AG04450 (cell line): ENCODE data around the gene HAUS7. TPM values are rescaled to one million over a fixed set of nuclear protein-coding genes. Genes with fewer than 3 reads are reported as not detected.

Experiments
- CTCF ChIA-PET: fragments of 300-600, 350-600 bp; formaldehyde crosslinking; extraction: SDS; loops from one replicate; lab custom pipeline; 2022; ENCODE audit warnings: antibody characterized with exemption, inconsistent platforms; lab: Charles Lee
- POLR2A ChIA-PET: fragments of 350-600 bp; formaldehyde crosslinking; extraction: SDS; loops from one replicate; lab custom pipeline; 2021; ENCODE audit warnings: antibody characterized with exemption, inconsistent platforms; lab: Yijun Ruan, JAX
- DNase-seq: peaks from one replicate; pipeline ENCODE4 v3.0.0-alpha.2; 2011; ENCODE audit warnings: low read depth, low spot score
- H3K27ac ChIP-seq: one replicate; pipeline ENCODE4 v1.5.1; 2012; ENCODE audit warnings: low read depth, low read length, control low read depth
- H3K27me3 ChIP-seq: one replicate; pipeline ENCODE4 v1.6.0; 2012; ENCODE audit warnings: low read length; ENCODE audit not compliant: control insufficient read depth, insufficient read depth
- H3K4me3 ChIP-seq: 2 replicates; pipeline ENCODE4 v1.5.1; 2011; ENCODE audit warnings: mild to moderate bottlenecking, low read depth, low read length, control low read depth
- H3K9me3 ChIP-seq: 2 replicates; pipeline ENCODE4 v1.5.1; 2012; ENCODE audit warnings: low read length; ENCODE audit not compliant: control insufficient read depth, insufficient read depth
- polyA plus RNA-seq: library from polyadenylated mRNA; depleted of rRNA; stranded (reverse); fragments of >200 nt; gene quantifications from 2 replicates; pipeline ENCODE4 v1.2.3, GENCODE V29; 2011
- TF ChIP-seq, protein P1 (sequence below): IDR thresholded peaks from 2 replicates; pipeline ENCODE4 v1.5.1; 2011; ENCODE audit warnings: low read depth, low read length, control low read depth, inconsistent platforms

The HAUS7 gene
- polyA plus RNA-seq, 1 experiment = 13.2 TPM

DNA sequence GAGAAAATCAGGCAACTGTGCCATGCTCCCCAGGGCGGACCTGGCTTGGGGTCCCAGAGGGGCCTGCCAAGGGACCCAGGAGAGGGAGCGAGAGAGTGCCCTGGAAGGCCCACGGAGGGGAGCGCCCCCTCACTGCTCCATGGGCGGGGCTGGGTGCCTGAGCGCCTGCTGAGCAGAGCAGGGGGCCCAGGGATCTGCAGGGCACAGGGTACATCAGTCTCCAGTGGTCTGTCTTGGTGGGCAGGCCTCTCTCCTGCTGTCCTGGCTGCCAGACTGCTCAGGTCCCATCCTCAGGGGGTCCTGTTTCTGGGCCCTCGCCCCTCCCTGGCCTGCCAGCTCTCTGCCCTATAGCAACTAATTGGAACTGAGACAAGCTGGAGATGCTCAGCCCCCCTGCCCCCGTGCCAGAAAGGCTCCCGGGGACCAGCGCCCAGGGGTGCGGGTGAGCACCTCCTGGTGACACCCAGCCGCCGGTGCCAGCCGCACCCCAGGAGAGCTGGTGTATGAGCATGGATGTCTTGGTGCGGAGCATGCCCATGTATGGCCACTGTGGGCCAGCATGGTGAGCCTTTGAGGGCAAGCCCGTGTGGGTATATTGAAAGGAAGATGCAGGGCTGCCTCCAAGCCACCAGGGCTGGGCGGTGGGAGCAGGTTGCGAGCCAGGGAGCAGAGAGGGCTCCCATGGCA is 25.7 kb upstream of the HAUS7 start:
- DNase-seq = no peak
- Histone ChIP-seq H3K9me3 (no peaks in the 10 kb centered on the region), H3K27me3 (no peaks in the 10 kb centered on the region), H3K27ac (no peak overlapping the region), H3K4me3 (peak overlapping the region; percentile 73)
- TF ChIP-seq, protein P1, sequence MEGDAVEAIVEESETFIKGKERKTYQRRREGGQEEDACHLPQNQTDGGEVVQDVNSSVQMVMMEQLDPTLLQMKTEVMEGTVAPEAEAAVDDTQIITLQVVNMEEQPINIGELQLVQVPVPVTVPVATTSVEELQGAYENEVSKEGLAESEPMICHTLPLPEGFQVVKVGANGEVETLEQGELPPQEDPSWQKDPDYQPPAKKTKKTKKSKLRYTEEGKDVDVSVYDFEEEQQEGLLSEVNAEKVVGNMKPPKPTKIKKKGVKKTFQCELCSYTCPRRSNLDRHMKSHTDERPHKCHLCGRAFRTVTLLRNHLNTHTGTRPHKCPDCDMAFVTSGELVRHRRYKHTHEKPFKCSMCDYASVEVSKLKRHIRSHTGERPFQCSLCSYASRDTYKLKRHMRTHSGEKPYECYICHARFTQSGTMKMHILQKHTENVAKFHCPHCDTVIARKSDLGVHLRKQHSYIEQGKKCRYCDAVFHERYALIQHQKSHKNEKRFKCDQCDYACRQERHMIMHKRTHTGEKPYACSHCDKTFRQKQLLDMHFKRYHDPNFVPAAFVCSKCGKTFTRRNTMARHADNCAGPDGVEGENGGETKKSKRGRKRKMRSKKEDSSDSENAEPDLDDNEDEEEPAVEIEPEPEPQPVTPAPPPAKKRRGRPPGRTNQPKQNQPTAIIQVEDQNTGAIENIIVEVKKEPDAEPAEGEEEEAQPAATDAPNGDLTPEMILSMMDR = no peak
- ChIA-PET POLR2A (interaction anchor here (0.8 to 1.3 kb wide), 2 partner anchors 23 to 25 kb away, joined by 3 read pairs; no protein-coding TSS in a partner anchor), CTCF (interaction anchor here (0.7 to 4.8 kb wide), 5 partner anchors 11 to 554 kb away, joined by 3 to 46 read pairs (median 5); partner anchors contain the start of gene HAUS7)

DNA sequence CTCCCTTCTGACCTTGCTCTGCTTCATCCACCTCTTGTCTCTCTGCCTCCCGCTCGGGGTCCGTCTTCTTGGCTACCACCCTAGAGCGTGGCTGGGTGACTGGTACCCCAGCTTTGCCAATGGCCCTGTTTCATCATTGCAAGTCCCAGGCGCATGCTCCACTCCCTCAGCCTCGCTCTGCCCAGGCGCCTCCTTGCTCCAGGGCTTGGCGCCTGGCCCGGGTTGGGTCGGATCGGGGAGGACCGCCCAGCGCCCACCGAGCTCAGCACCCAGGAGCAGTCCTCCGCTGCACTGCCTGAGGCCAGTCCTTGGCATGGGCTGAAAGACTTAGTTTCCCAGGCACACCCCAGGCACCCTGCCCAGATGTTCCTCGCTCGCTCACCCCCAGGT is 25.0 kb upstream of the HAUS7 start:
- Histone ChIP-seq H3K27ac (no peak overlapping the region), H3K27me3 (no peaks in the 10 kb centered on the region), H3K9me3 (no peaks in the 10 kb centered on the region), H3K4me3 (peak overlapping the region; percentile 73)
- DNase-seq = no peak
- POLR2A ChIA-PET = interaction anchor here (0.8 to 1.3 kb wide), 2 partner anchors 22 to 25 kb away, joined by 3 read pairs; no protein-coding TSS in a partner anchor
- CTCF ChIA-PET = interaction anchor here (0.6 to 4.8 kb wide), 7 partner anchors 11 to 554 kb away, joined by 3 to 46 read pairs (median 5); partner anchors contain the start of gene HAUS7
- TF ChIP-seq, protein P1 = no peak

DNA sequence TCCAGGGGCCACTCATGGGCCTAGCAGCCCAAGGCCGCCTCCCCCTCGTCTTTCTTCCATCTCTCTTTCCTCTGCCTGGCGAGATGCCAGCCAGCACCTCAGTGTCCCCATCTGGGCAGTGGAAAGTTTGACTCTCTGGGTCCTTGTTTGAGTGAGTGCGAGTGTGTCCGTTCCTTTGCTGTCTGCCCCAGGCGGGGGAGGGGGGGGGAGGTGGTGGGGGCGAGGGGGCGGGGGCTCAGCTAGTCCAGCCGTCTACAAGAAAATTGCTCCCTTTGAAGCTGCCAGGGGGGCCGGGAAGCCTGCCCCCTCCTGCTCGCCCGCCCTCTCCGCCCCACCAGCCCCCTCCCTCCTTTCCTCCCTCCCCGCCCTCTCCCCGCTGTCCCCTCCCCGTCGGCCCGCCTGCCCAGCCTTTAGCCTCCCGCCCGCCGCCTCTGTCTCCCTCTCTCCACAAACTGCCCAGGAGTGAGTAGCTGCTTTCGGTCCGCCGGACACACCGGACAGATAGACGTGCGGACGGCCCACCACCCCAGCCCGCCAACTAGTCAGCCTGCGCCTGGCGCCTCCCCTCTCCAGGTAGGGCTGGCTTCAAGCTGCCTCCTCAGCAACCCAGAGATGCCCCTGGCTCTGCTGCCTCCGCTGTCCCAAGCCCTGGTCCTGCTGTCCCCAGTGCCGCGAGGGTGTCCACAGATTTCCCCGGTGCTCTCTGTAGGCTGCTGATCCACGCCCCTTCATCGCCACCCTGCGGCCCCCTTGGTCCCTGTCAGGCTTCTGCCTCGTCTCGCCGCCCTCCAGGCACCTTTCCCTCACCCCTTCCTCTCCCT is 24.4 kb upstream of the HAUS7 start, which contains the start of gene BGN:
TSS of gene BGN (plus strand) at position 440 of the 821 bp plus-strand sequence. CDS start 9,652 bp downstream, outside the sequence.
- no peaks in the 10 kb centered on the region for H3K27me3 ChIP-seq
- ChIA-PET CTCF (interaction anchor here (0.6 to 4.8 kb wide), 8 partner anchors 12 to 553 kb away, joined by 3 to 46 read pairs (median 4); partner anchors contain the start of gene HAUS7), POLR2A (interaction anchor here (0.6 to 1.3 kb wide), 4 partner anchors 22 to 920 kb away, joined by 3 to 8 read pairs (median 3); partner anchors contain the start of gene HAUS7)
- no peaks in the 10 kb centered on the region for H3K9me3 ChIP-seq
- DNase-seq = no peak
- TF ChIP-seq, protein P1 = peak; percentile 45
- peak within 1 kb of the TSS; percentile 73 for H3K4me3 ChIP-seq
- peak within 1 kb of the TSS; percentile 31 for H3K27ac ChIP-seq

DNA sequence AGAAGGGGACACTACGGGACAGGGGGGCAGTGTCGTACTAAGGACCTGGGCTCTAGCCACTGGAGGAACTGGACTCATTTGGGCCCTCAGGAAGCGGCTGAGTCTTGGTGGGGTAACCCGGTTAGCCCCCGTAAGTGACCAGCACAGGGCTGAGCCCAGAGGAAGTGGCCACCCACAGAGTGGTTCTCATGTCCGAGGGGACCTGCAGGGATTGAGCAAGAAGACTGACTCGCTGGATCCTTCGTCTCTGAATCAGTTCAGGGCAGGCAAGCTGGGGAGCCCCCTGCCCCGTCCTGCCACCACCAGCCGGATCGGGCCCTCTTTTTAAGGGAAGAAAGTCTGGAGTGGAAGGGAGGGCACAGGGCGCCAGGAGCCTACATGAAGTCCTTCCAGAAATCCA is 23.7 kb upstream of the HAUS7 start:
- DNase-seq = no peak
- no peaks in the 10 kb centered on the region for H3K9me3 ChIP-seq
- TF ChIP-seq, protein P1 = no peak
- H3K27me3 ChIP-seq = no peaks in the 10 kb centered on the region
- peak overlapping the region; percentile 49 for H3K4me3 ChIP-seq
- CTCF ChIA-PET = interaction anchor here (0.6 to 4.8 kb wide), 5 partner anchors 13 to 161 kb away, joined by 3 to 46 read pairs (median 9); partner anchors contain the start of gene HAUS7
- peak overlapping the region; percentile 31 for H3K27ac ChIP-seq
- POLR2A ChIA-PET = interaction anchor here (0.6 to 1.1 kb wide), 2 partner anchors 23 to 921 kb away, joined by 3 to 8 read pairs; partner anchors contain the start of gene HAUS7
